Sigmoid colon (tissue), 4 donors: ENCODE data around the gene ZMIZ1.

ENCODE experiments used
- EP300 ChIP-seq, 4 donors: sonication (generic); formaldehyde crosslinking; IDR thresholded peaks; one replicate each; pipeline ENCODE4 v1.6.1; 2017; ENCODE audit warnings: antibody characterized with exemption in 4 of 4
- TF ChIP-seq, protein P1 (sequence below), 4 experiments: fragments of 450-650 bp in 3 of 4; fragments of 200-600 bp in 1 of 4; IDR thresholded peaks; one replicate each; pipeline ENCODE4 v1.5.1; 2016 to 2019; ENCODE audit warnings: antibody characterized with exemption in 4 of 4, mild to moderate bottlenecking in 3 of 4, moderate library complexity in 2 of 4

DNA sequence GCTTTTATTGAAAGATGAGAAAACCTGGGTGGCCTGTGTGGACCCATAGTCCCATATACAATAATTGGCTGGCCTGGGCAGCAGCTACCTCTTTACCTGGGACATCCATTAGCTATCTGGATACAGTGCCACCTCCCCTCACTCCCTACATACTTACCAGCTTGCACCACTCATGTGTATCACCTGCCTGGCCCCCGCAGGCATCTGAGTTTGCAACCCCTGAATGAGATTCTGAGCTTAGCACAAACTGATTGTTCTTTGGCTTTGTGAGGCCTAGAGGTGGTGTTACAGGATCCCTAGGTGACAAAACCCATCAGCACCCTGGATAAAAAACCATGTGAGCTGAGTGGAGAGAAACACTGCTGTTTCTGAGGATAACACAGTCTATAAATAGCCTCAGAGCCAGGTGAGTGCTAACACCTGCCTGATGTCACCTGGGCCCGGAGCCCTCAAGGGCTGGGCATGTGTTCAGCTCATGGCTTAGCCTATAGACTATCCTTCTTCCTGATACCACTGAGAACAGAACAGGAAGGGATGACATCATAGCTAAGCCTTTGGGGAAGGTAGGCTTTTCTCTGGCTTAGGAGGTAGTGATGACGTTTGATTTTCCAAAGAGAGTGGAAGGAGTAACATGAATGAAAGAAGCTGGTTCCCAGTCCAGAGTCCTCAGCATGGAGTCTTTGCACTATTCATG, 275.9 kb downstream of the ZMIZ1 start:
- TF ChIP-seq, protein P1, sequence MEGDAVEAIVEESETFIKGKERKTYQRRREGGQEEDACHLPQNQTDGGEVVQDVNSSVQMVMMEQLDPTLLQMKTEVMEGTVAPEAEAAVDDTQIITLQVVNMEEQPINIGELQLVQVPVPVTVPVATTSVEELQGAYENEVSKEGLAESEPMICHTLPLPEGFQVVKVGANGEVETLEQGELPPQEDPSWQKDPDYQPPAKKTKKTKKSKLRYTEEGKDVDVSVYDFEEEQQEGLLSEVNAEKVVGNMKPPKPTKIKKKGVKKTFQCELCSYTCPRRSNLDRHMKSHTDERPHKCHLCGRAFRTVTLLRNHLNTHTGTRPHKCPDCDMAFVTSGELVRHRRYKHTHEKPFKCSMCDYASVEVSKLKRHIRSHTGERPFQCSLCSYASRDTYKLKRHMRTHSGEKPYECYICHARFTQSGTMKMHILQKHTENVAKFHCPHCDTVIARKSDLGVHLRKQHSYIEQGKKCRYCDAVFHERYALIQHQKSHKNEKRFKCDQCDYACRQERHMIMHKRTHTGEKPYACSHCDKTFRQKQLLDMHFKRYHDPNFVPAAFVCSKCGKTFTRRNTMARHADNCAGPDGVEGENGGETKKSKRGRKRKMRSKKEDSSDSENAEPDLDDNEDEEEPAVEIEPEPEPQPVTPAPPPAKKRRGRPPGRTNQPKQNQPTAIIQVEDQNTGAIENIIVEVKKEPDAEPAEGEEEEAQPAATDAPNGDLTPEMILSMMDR (IDR thresholded peaks at IDR 0.05), result no peak
- no peak for TF ChIP-seq EP300 (IDR thresholded peaks at IDR 0.05)
